ENCODE data around the gene FOXD2.

The FOXD2 gene

DNA sequence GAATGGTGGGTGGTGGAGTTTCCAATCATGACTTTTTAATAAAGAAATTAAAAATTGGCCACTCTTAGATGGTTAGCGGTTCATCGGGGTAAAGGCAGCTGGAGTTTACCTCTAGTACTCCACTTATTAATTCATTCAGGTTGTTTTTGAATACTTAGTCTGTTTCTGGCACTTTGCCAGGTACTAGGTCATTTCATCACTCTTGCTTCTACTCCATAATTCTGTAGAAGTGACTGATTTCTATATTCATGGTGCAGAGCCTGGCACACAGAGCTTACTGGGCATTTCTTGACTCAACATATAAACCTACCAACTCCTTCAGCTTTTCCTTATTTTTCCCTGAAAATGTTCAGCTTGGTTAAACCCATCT is 31.5 kb downstream of the FOXD2 start:
- no peak for DNase-seq

DNA sequence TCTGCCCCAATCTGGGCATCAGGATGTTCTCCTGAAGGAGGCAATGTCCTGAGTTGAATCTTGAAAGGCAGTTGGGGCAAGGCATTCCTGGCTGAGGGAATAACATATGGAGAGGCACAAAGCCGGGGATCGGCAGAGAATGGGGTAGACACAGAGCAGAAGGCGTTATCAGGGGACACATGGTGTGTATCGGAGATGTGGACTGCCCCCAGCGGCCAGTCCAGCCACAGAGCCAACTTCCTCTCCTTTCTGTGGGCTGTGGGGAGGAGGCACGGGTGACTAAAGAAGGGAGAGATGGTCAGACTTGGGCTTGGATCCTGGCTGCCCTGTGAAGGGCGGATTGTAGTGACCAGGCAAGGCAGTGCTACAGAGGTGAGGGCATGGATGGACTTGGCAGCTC is 32.1 kb downstream of the FOXD2 start:
- DNase-seq, result no peak

DNA sequence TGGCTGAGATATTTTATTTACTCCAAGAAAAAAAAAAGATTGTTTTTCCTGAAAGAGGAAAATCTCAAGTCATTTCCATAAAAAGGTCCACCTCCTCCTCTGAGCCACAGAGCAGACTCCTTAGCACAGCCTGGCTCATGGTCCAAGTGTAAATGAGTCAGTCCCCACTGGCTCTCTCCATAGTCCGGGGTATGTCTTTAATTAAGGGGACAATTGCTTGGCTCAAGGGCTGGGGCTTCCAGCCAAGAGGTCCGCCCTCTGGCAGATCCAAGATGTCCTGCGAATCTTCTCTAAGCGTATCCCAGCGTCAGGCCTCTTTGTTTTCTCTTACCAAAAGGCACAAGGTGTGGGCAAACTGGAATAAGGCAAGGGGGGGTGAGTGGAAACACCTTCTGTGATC is 33.3 kb downstream of the FOXD2 start:
- no peak for DNase-seq

DNA sequence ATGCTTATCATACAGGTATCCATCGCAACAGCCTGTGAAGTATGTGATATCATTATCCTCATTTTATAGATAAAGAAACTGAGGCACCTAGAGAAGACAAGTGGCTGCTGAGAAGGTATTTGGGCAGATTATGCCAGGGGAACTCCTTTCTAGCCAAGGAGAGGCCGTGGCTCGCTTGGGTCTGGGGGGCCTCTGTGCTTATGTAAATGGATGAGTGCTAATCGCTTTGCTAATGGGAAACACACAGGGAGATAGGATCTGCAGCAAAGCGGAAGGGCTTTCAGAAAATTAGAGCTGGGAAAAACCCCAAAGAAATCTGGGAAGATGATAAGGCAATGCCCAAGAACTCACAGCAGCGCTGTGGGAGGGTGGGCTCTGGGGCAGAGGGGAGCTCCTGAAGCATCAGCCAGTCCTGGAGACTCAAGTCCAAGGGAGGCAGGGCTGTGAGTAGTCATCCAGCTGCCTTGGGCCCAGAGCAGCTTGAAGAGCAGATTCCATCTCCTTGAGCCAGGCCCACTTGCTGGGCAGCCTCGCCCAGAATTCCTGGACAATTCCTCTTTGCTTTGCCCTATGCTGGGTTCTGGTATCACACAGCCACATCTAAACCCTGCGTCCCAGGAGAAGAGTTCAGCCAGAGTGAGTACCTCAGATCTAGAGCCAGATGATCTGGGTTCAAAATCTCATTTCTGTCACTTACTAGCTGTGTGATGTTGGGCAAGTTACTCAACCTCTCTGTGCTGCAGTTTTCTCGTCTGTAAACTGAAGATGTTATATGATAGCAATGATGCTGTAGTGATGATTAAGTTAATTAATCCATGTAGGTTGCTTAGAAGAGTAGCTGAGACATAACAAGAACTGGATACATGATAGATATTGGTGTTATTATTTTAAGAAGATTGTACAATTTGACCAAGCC is 36.7 kb downstream of the FOXD2 start:
- DNase-seq, result no peak

DNA sequence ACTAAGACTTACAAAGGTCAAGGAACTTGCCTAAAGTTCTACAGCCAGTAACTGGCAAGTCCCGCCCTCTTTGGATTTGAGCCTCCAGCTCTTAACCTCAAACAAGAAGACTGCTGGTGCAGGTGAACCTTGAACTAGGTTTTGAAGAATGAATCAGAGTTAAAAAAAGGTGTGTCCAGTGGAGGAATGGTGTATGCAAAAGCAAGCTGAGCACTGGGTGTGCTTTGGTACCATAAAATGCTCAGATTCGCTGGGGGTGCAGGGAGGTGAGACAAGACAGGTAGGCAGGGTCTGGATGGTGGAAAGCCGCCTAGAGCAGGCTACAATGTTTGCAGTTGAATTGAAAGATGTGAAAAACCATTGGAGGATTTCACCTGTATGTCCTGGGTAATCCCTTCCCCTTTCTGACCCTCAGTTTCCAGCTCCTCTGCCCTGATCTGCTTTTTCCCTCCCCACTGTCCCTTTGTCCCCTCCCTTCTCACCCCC is 39.8 kb downstream of the FOXD2 start:
- no peak for DNase-seq

DNA sequence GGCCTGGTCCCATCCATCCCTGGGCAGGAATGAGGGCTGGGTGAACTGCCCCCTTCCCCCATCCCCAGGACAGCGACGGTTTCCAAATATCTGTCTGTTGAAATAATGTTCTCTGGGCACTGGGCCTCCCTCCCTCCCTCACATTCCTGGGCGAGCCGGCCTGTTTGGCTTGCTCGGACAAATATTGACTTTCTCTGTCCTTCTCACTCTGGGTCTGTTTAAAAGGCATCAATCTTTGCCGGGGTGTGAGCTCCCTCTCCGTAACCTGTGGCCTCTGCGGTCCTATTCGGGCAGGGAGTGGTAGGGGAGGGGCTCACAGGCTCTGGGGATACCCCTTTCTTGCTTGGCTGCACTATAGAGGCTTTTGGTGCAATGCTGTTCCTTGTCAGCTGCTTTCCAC is 40.2 kb downstream of the FOXD2 start:
- DNase-seq, result no peak

DNA sequence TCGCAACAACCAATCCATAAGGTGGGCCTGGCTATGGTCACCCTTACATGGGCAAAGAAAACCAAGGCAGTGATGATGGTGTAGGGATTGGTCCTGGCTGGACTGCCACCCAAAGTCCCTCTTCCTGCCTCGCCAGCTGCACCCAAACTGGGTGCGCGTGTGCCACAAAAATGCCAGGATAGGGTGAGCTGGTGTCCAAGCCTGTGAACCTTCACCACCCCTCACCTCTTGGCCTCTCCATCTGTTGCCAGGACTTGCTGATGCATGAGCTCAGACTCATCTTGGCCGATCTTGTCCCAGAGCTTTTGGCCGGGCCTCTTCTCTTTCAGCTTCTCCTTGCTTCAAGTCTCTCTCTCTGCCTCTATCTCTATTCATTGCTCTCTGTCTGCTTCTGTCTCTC is 41.8 kb downstream of the FOXD2 start:
- DNase-seq, result no peak

DNA sequence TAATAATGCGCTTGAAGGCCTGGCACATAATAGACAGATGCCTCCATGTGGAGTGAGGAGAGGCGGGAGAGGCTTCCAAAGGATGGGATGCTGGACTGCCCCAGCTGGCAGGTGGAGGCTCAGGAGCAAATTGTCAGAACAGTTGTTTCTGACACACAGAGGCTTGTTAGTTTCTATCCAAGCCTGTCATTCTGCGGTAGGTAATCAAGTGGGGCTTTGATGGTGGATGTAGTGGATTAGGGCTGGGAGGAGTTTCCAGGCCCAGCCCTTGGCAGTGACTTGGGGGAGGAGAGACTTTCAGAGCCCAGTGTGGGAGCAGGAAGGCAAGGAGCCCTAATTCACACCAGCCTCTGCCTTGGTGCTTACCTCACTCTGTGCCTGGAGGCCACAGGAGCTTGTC is 44.1 kb downstream of the FOXD2 start:
- DNase-seq, result no peak

DNA sequence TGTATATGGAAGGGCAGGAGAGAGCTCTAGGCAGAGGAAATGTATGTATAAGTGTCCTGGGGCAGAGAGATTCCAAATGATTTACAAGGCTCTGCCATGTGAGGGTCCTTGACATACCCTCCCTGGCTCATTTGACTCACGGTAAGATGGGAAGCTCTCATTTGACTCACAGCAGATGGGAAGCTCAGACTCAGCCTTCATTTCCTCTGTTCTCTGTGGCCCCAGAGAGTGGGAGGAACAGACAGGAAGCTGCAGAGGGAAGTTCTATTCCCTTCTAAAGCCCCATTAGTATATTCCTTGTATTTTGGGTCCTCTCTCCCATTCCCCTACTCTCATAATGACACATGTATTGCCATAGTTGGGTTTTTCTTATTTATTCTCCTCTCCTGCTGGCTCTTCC is 44.9 kb downstream of the FOXD2 start:
- DNase-seq, result no peak

DNA sequence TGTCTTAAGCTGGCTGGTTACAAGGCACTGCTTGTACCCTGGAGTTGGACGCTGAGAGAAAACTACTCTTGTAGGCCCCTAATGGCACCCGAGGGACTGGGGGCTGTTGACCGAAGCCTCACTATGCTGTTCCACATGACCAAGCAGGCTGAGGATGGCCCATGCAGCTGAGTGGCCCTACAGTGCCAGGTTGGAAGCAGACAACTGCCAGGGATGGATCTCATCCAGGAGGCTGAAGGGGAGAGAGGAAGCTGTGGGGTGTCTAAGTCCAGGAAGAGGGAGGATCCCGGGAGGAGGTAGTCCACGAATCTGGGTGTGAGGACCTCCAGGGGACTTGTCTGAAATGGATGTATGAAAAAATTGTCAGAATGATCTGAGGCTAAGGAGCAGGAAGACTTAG is 45.8 kb downstream of the FOXD2 start:
- no peak for DNase-seq

DNA sequence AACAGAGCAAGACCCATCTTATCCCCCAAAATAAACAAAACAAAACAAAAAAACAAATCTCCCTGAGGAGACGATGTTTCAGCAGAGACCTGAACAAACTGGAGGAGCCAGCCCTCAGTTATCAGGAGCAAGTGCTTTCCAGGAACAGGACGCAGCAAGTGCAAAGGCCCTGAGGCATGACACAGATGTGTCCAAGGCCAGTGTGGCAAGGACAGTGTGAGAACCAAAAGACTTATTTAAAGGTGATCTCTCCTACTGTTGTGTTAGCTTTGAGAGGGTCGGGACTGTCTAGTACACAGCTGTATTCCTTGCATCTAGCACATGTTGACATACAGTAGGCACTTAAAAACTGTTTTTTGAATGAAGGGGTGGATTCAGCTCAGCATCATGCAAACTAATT is 48.0 kb downstream of the FOXD2 start:
- no peak for DNase-seq

DNA sequence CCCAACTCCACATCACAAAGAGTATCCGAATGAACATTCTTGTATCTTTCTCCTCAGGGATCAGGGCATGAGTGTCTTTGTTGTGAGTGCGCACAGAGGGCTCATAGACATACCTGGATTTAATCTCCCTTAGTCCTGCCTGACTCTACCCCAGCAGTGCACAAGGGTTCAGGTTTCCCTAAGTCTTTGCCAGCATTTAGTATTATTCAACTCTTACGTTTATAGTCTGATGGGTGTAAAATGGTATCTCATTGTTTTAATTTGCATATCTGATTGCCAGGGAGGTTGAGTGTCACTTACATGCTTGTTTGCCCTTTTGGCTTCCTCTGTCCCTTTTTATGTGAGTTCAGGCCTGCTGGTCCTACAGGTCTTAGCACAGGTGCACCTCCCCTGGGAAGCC is 49.5 kb downstream of the FOXD2 start:
- no peak for DNase-seq

DNA sequence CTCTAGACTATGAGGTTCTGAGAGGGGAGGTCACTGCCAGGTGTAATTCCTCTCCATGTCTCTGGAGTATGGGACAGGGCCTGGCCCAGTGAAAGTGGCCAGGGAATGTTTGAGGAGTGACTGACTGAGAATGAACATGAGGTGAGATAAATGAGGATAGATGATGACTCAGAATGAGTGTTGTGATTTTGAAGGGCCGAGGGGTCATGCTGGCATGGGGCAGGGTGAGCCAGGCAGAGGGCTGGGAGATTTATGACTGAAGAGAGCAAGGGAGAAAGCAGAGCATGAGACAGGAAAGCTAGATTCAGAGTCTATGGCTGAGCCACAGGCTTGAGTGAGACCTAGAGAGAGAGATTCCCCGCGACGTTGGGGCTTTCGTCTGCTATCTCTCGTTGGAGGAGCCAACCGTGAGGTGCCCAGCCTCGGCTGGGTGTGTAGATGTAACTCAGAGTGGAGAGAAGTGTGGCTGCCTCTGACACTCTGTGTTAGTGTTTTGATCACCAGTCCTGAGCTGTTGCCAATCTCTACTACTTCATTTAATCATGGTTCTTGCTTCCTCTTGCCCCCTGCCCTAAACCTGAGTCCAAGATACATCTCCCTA is 50.1 kb downstream of the FOXD2 start:
- no peak for DNase-seq

Data from CD4-positive, alpha-beta T cell treated with Interleukin-10 for 1 hour (primary cell).